H1 (cell line): ENCODE results near the gene WNT9A. TPM values are rescaled to one million over a fixed set of nuclear protein-coding genes. Genes with fewer than 3 reads are reported as not detected.

Source experiments
- CTCF ChIA-PET: fragments of 300-600 bp; sonication (Branson Sonifier 250); formaldehyde crosslinking; loops from one replicate; lab custom pipeline; 2021; ENCODE audit not compliant: partially characterized antibody; lab: Charles Lee
- POLR2A ChIA-PET: fragments of 300-600 bp; sonication (Branson Sonifier 250); formaldehyde crosslinking; loops from one replicate; lab custom pipeline; 2021; ENCODE audit warnings: inconsistent platforms; ENCODE audit not compliant: partially characterized antibody; lab: Charles Lee
- DNase-seq, 2 experiments: peaks; one replicate each; pipeline versions ENCODE4 v3.0.0 to v3.0.0-alpha.2; 2010 to 2022; ENCODE audit warnings: low spot score in 2 of 2, low read depth in 1 of 2, mixed read lengths in 1 of 2
- FAIRE-seq: peaks from 2 replicates; lab custom pipeline; 2011; peaks lifted over from hg19 to GRCh38; lab: Jason Lieb, UNC
- H2AFZ ChIP-seq: 2 replicates; pipeline ENCODE4 v1.8.1; 2012; ENCODE audit warnings: low read length, inconsistent platforms
- H2AK5ac ChIP-seq: 2 replicates; pipeline ENCODE4 v1.6.1; 2013; ENCODE audit warnings: low read depth, low read length
- H2BK120ac ChIP-seq: replicated peaks from 2 replicates; pipeline ENCODE3; 2013; ENCODE audit warnings: low read depth, low read length, inconsistent platforms
- H2BK12ac ChIP-seq: 2 replicates; pipeline ENCODE4 v1.6.1; 2013; ENCODE audit warnings: low read depth, low read length
- H2BK15ac ChIP-seq: 2 replicates; pipeline ENCODE4 v1.6.1; 2013; ENCODE audit warnings: low read length
- H2BK20ac ChIP-seq: 2 replicates; pipeline ENCODE4 v1.6.1; 2013; ENCODE audit warnings: low read length
- H2BK5ac ChIP-seq: 2 replicates; pipeline ENCODE4 v1.6.1; 2013; ENCODE audit warnings: low read depth, low read length
- H3K14ac ChIP-seq: 2 replicates; pipeline ENCODE4 v1.6.1; 2013; ENCODE audit warnings: inconsistent platforms; ENCODE audit not compliant: insufficient read length
- H3K18ac ChIP-seq: 2 replicates; pipeline ENCODE4 v1.6.1; 2013; ENCODE audit warnings: low read length; ENCODE audit errors: extremely low read depth
- H3K23ac ChIP-seq: 2 replicates; pipeline ENCODE4 v1.6.1; 2013; ENCODE audit warnings: inconsistent platforms; ENCODE audit not compliant: insufficient read length
- H3K23me2 ChIP-seq: 2 replicates; pipeline ENCODE4 v1.6.1; 2013; ENCODE audit warnings: low read depth, low read length
- H3K27ac ChIP-seq: 2 replicates; pipeline ENCODE4 v1.6.1; 2011; ENCODE audit warnings: low read depth, low read length, inconsistent platforms
- H3K27me3 ChIP-seq, 4 experiments: replicated peaks in 1 of 4; 1 replicate in 1 of 4; 2 replicates in 3 of 4; pipeline versions ENCODE4 v1.6.1 to v1.8.1; 2011 to 2013; ENCODE audit warnings: low read length in 3 of 4, mild to moderate bottlenecking in 3 of 4, inconsistent platforms in 2 of 4, mixed read lengths in 2 of 4, moderate library complexity in 1 of 4; ENCODE audit not compliant: control insufficient read depth in 3 of 4, insufficient read depth in 3 of 4; ENCODE audit errors: extremely low read depth in 1 of 4
- H3K36me3 ChIP-seq, 4 experiments: 2 replicates each; pipeline versions ENCODE4 v1.6.1 to v1.8.1; 2011 to 2013; ENCODE audit warnings: mild to moderate bottlenecking in 4 of 4, low read length in 3 of 4, moderate library complexity in 2 of 4, control low read depth in 1 of 4, inconsistent platforms in 1 of 4; ENCODE audit not compliant: insufficient read depth in 4 of 4, control insufficient read depth in 2 of 4
- H3K4ac ChIP-seq: replicated peaks from 2 replicates; pipeline ENCODE3; 2013; ENCODE audit warnings: low read length, low read depth, mixed read lengths, inconsistent platforms; ENCODE audit not compliant: insufficient read length
- H3K4me1 ChIP-seq, 4 experiments: replicated peaks in 1 of 4; 1 replicate in 1 of 4; 2 replicates in 3 of 4; pipeline versions ENCODE4 v1.6.1 to v1.8.1; 2011 to 2013; ENCODE audit warnings: low read length in 3 of 4, inconsistent platforms in 2 of 4, mixed read lengths in 1 of 4; ENCODE audit not compliant: insufficient read depth in 4 of 4, control insufficient read depth in 3 of 4
- H3K4me2 ChIP-seq, 2 experiments: 2 replicates each; pipeline versions ENCODE4 v1.6.1 to v1.8.1; 2011 to 2013; ENCODE audit warnings: low read depth in 2 of 2, low read length in 2 of 2, control low read depth in 1 of 2, inconsistent platforms in 1 of 2, mild to moderate bottlenecking in 1 of 2; ENCODE audit not compliant: insufficient read depth in 1 of 2
- H3K4me3 ChIP-seq, 4 experiments: fragments of 200-600, 300-600 bp in 1 of 4; sonication (generic), shearing (Covaris generic), sonication (Bioruptor Twin) in 1 of 4; 2 replicates each; pipeline versions ENCODE4 v1.5.1 to v1.8.1; 2011 to 2016; ENCODE audit warnings: low read length in 4 of 4, low read depth in 3 of 4, control low read depth in 2 of 4, inconsistent platforms in 2 of 4, mild to moderate bottlenecking in 2 of 4, mixed read lengths in 1 of 4, moderate library complexity in 1 of 4; ENCODE audit not compliant: insufficient read depth in 2 of 4; ENCODE audit errors: extremely low read depth in 1 of 4
- H3K56ac ChIP-seq: replicated peaks from 2 replicates; pipeline ENCODE3; 2013; ENCODE audit warnings: low read depth, mild to moderate bottlenecking, mixed read lengths, low read length, inconsistent platforms; ENCODE audit not compliant: insufficient read length
- H3K79me1 ChIP-seq: 2 replicates; pipeline ENCODE4 v1.6.1; 2013; ENCODE audit warnings: low read depth, low read length, control low read depth
- H3K79me2 ChIP-seq, 2 experiments: 2 replicates each; pipeline versions ENCODE4 v1.6.1 to v1.8.1; 2012 to 2013; ENCODE audit warnings: low read length in 2 of 2, mild to moderate bottlenecking in 2 of 2, inconsistent platforms in 1 of 2; ENCODE audit not compliant: insufficient read depth in 2 of 2, control insufficient read depth in 1 of 2
- H3K9ac ChIP-seq, 4 experiments: replicated peaks in 1 of 4; 1 replicate in 1 of 4; 2 replicates in 3 of 4; pipeline versions ENCODE4 v1.6.1 to v1.8.1; 2011 to 2013; ENCODE audit warnings: low read depth in 3 of 4, low read length in 3 of 4, control low read depth in 2 of 4, mild to moderate bottlenecking in 2 of 4, moderate library complexity in 2 of 4, inconsistent platforms in 1 of 4; ENCODE audit errors: extremely low read depth in 1 of 4
- H3K9me3 ChIP-seq, 2 experiments: 2 replicates each; pipeline versions ENCODE4 v1.6.1 to v1.8.1; 2012 to 2013; ENCODE audit warnings: mild to moderate bottlenecking in 2 of 2, moderate library complexity in 2 of 2, control low read depth in 1 of 2, inconsistent platforms in 1 of 2, low read depth in 1 of 2, low read length in 1 of 2, mixed read lengths in 1 of 2; ENCODE audit not compliant: insufficient read depth in 2 of 2
- H4K20me1 ChIP-seq, 2 experiments: replicated peaks in 1 of 2; 2 replicates each; pipeline versions ENCODE3 to v1.8.1; 2011 to 2013; ENCODE audit warnings: inconsistent platforms in 2 of 2, low read length in 2 of 2, mild to moderate bottlenecking in 1 of 2; ENCODE audit not compliant: insufficient read depth in 2 of 2, control insufficient read depth in 1 of 2
- H4K5ac ChIP-seq: 2 replicates; pipeline ENCODE4 v1.6.1; 2013; ENCODE audit warnings: low read length, low read depth, mixed read lengths, inconsistent platforms; ENCODE audit not compliant: insufficient read length
- H4K8ac ChIP-seq: 2 replicates; pipeline ENCODE4 v1.8.0; 2013; ENCODE audit warnings: mild to moderate bottlenecking, moderate library complexity, low read length, inconsistent platforms; ENCODE audit not compliant: insufficient read depth; ENCODE audit errors: extremely low read depth
- H4K91ac ChIP-seq: replicated peaks from 2 replicates; pipeline ENCODE3; 2013; ENCODE audit warnings: low read length, mixed read lengths, inconsistent platforms; ENCODE audit not compliant: insufficient read length
- BCL11A ChIP-seq, 2 experiments: IDR thresholded peaks; one replicate each; pipeline ENCODE4 v1.6.1; 2011; ENCODE audit warnings: low read depth in 2 of 2, low read length in 2 of 2, mild to moderate bottlenecking in 2 of 2
- BRCA1 ChIP-seq: IDR thresholded peaks from 2 replicates; pipeline ENCODE4 v1.6.1; 2012; ENCODE audit warnings: low read depth, low read length, improper control_type of control experiment
- CBX5 ChIP-seq: fragments of 300-800, 300-1000 bp; sonication (generic); IDR thresholded peaks from 2 replicates; pipeline ENCODE4 v1.7.1; 2016; ENCODE audit warnings: antibody characterized with exemption, low read length, low read depth
- CREB1 ChIP-seq: IDR thresholded peaks from 2 replicates; pipeline ENCODE4 v1.6.1; 2012; ENCODE audit warnings: inconsistent platforms
- EZH2 ChIP-seq: fragments of 200-600 bp; sonication (generic); IDR thresholded peaks from 2 replicates; pipeline ENCODE4 v1.7.1; 2012; ENCODE audit warnings: low read depth, mild to moderate bottlenecking, moderate library complexity, low read length, inconsistent platforms; ENCODE audit not compliant: severe bottlenecking
- HDAC6 ChIP-seq: IDR thresholded peaks from one replicate; pipeline ENCODE4 v1.7.1; 2012; ENCODE audit warnings: low read depth, mild to moderate bottlenecking, inconsistent platforms, low read length, moderate library complexity
- TAF7 ChIP-seq: optimal IDR thresholded peaks from 2 replicates; pipeline ENCODE3; 2011; ENCODE audit warnings: low read depth, mild to moderate bottlenecking, inconsistent platforms, low read length, moderate library complexity, borderline replicate concordance
- WGBS, 2 experiments: shearing (Covaris generic) in 1 of 2; methylation state at CpG; one replicate each; pipeline versions ENCODE4 v1.1.6 to v1.1.7; 2013 to 2015; ENCODE audit warnings: low lambda C conversion rate in 2 of 2, mixed read lengths in 2 of 2, inconsistent platforms in 1 of 2, low coverage in 1 of 2, missing lambda C conversion rate in 1 of 2; ENCODE audit not compliant: insufficient replicate concordance in 2 of 2, insufficient coverage in 1 of 2, insufficient read length in 1 of 2; ENCODE audit errors: extremely low coverage in 1 of 2, missing lambda C conversion rate in 1 of 2; 5-methylcytosine and 5-hydroxymethylcytosine counted together
- polyA plus RNA-seq, 7 experiments: library from polyadenylated mRNA; depleted of rRNA in 3 of 7; stranded (reverse) in 5 of 7; unstranded in 2 of 7; fragments of >200 nt in 5 of 7; fragments of 200-250 nt in 2 of 7; gene quantifications; 1 replicate in 5 of 7; 2 replicates in 1 of 7; 4 replicates in 1 of 7; pipeline versions ENCODE4 v1.2.1 to v1.2.3, GENCODE V29; 2011 to 2013; ENCODE audit warnings: missing spikeins in 2 of 7, mixed read lengths in 2 of 7
- total RNA-seq: library from RNA; stranded (reverse); fragmentation: NEBNext Ultra II Directional; extraction: Animal tissue kit (Norgen Biotek cat#: 25700); gene quantifications from 2 replicates; pipeline ENCODE4 v1.2.1, GENCODE V29; 2021

WNT9A gene
- total and polyA plus RNA-seq, 2 of the 8 experiments (the other 6 are each of a cell fraction or from before 2014, with no cell fraction given), result 1.1 to 1.5 TPM

DNA sequence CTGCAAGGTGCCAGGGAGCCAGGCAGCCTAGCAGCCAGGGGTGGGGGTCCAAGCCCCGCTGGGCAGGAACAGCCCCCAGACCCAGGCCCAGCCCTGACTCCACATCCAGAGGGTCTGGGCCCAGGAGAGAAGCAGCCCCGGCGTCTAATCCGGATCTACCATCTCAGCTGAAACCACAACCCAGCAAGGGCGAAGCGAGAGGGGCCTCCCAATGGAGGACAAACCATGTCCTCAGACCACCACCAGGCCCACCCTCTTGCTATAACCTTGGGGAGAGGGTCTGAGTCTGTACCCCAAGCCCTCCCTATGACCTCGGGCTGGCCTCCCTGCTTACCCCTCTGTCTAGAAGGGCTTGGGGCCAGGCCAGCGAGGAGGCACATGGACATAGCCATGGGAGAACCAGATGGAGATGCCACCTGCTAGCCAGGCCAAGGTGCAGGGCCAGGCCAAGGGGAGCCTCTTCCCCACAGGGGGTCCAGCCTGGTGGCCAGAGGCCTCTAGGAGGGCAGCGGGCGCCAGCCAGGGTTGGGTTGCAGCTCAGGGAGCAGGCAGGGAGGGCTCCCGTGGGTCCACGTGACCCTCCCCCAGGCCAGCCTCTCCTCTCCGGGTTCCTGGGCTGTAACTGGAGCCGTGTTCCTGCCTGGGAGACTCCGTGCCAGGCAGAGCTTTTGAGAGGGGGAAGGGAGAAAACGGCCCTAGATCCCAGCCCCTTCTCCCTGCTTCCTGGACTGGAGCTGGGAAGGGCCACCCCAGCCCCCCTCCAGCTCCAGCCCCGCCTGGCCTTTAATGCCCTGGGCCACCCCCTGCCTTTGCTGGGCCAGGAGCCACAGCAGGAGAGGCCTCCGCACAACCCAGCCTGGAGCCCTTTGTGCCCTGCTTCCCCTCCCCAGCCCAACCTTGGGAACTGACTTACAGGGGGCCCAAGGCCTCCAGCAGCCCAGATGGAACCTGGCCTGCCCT lies 2.5 kb downstream of the WNT9A start:
- H4K20me1 ChIP-seq, result peaks cover 0 to 8% of the 10 kb centered on the region in 2 experiments
- no peaks in the 10 kb centered on the region for H3K79me1 ChIP-seq
- H2AFZ ChIP-seq, result no peak overlapping the region
- peaks cover 9 to 19% (median 15%) of the 10 kb centered on the region in 4 experiments for H3K27me3 ChIP-seq
- peak overlapping the region; percentile 27; the same call in 1 of the 2 replicates for H2BK12ac ChIP-seq
- no peak overlapping the region for H3K23ac ChIP-seq
- POLR2A ChIA-PET, result interaction anchor here (1.1 kb wide), 1 partner anchor 38 kb away, joined by 3 read pairs; no protein-coding TSS in a partner anchor
- no peak overlapping the region for H4K5ac ChIP-seq
- DNase-seq (no peak), FAIRE-seq (no peak)
- H3K36me3 ChIP-seq, result no peaks in the 10 kb centered on the region
- H3K9me3 ChIP-seq, result no peaks in the 10 kb centered on the region
- CTCF ChIA-PET, result interaction anchor here (0.8 to 5.7 kb wide), 16 partner anchors 8 to 200 kb away, joined by 3 to 44 read pairs (median 4); no protein-coding TSS in a partner anchor
- no peak overlapping the region for H2BK20ac ChIP-seq
- no peaks in the 10 kb centered on the region for H3K79me2 ChIP-seq
- TF ChIP-seq EZH2 (no peak), CREB1 (no peak), TAF7 (no peak), CBX5 (no peak), BRCA1 (no peak), BCL11A (IDR thresholded peaks at IDR 0.05; ENCODE audit: low read depth in 2 of 2, low read length in 2 of 2) (no peak), HDAC6 (no peak)
- H4K91ac ChIP-seq, result peak overlapping the region; percentile 73
- no peak overlapping the region for H3K4ac ChIP-seq
- H2BK5ac ChIP-seq, result no peak overlapping the region
- no peak overlapping the region for H3K56ac ChIP-seq
- H3K9ac ChIP-seq, result no peak overlapping the region
- H2BK120ac ChIP-seq, result no peak overlapping the region
- H3K4me3 ChIP-seq, result no peak overlapping the region
- peak overlapping the region in 1 of 2 experiments; percentile 35; a peak in 1 of 4 replicates for H3K4me2 ChIP-seq
- peaks cover 12% of the 10 kb centered on the region for H3K23me2 ChIP-seq
- no peak overlapping the region for H3K14ac ChIP-seq
- peak overlapping the region; percentile 69 for H4K8ac ChIP-seq
- H2AK5ac ChIP-seq, result no peak overlapping the region
- H3K18ac ChIP-seq, result no peak overlapping the region
- no peak overlapping the region for H3K27ac ChIP-seq
- H3K4me1 ChIP-seq, result peaks cover 0 to 19% (median 10%) of the 10 kb centered on the region in 4 experiments; a peak in 5 of 7 replicates
- no peak overlapping the region for H2BK15ac ChIP-seq
- 94% methylated on average over 15 of the region's 18 CpGs; no CpG with 5 or more reads in 1 of the 2 experiments for WGBS, 2 experiments
